Measurements from ENCODE around the gene FOXP1.

DNA sequence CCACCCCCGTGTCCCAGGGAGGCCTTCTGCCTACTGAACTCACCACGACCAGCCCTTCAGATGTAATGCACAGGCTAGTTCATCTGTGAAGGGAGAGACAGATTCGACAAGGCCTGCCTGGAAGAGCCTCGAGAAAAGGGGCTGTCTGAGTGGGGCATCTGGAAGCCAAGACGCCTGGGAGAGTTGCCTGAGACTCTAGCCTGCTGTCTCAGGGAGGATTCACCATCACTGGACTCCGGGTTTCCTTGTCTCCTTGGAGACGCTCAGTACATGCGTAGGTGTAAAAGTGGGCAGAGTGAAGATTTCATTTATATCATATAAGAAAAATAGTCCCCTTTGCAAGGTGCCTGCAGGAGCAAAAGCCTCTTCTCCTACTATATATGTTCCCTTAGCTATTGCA, 468.9 kb downstream of the FOXP1 start:
- TF ChIP-seq, protein P1, sequence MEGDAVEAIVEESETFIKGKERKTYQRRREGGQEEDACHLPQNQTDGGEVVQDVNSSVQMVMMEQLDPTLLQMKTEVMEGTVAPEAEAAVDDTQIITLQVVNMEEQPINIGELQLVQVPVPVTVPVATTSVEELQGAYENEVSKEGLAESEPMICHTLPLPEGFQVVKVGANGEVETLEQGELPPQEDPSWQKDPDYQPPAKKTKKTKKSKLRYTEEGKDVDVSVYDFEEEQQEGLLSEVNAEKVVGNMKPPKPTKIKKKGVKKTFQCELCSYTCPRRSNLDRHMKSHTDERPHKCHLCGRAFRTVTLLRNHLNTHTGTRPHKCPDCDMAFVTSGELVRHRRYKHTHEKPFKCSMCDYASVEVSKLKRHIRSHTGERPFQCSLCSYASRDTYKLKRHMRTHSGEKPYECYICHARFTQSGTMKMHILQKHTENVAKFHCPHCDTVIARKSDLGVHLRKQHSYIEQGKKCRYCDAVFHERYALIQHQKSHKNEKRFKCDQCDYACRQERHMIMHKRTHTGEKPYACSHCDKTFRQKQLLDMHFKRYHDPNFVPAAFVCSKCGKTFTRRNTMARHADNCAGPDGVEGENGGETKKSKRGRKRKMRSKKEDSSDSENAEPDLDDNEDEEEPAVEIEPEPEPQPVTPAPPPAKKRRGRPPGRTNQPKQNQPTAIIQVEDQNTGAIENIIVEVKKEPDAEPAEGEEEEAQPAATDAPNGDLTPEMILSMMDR (IDR thresholded peaks at IDR 0.05; ENCODE audit: poor library complexity) = no peak
- TF ChIP-seq EZH2 (IDR thresholded peaks at IDR 0.05; ENCODE audit: borderline replicate concordance) = no peak
